HCT116 (cell line): ENCODE measurements around the gene SEMA4D. TPM values are rescaled to one million over a fixed set of nuclear protein-coding genes. Genes with fewer than 3 reads are reported as not detected.

ENCODE experiments used
- ATAC-seq: fragments of 200-7000 bp; cut with Tn5 transposase; 2 replicates; pipeline ENCODE4 v1.9.1; 2020; ENCODE audit warnings: mild to moderate bottlenecking, moderate library complexity
- BruUV-seq: library from RNA; stranded (reverse); fragments of 400-500 nt; replicated peaks from 2 replicates; lab custom pipeline; 2021; lab: Mats Ljungman, UMichigan
- CTCF ChIA-PET: fragments of 300-600 bp; sonication (Branson Sonifier 250); formaldehyde crosslinking; loops from one replicate; lab custom pipeline; 2021; ENCODE audit warnings: antibody characterized with exemption; lab: Charles Lee
- POLR2A ChIA-PET: fragments of 300-600, 350-600 bp; sonication (Branson Sonifier 250); formaldehyde crosslinking; loops from one replicate; lab custom pipeline; 2021; ENCODE audit warnings: antibody characterized with exemption; lab: Charles Lee
- RAD21 ChIA-PET, 2 experiments: fragments of 300-600 bp; sonication (Branson Sonifier 250); formaldehyde crosslinking; loops; one replicate each; lab custom pipeline; 2023; ENCODE audit warnings: low total read pairs in 2 of 2; ENCODE audit not compliant: uncharacterized antibody in 2 of 2, unreplicated experiment in 2 of 2, low non-redundant PET in 1 of 2; lab: Charles Lee
- DNase-seq: peaks from one replicate; pipeline ENCODE4 v3.0.0-alpha.2; 2010; ENCODE audit warnings: low read depth, low spot score
- H2AFZ ChIP-seq: fragments of 200-600 bp; shearing (Covaris generic), sonication (generic); 2 replicates; pipeline ENCODE4 v1.6.1; 2017; ENCODE audit warnings: low read depth, mixed run types, mixed read lengths, antibody characterized with exemption, low read length; ENCODE audit not compliant: poor library complexity, severe bottlenecking
- H3K27ac ChIP-seq: 2 replicates; pipeline ENCODE4 v1.5.1; 2012; ENCODE audit warnings: low read depth, low read length
- H3K27me3 ChIP-seq: fragments of 200-600 bp; sonication (generic); 2 replicates; pipeline ENCODE4 v1.6.1; 2016; ENCODE audit warnings: mixed run types, low read length, mixed read lengths; ENCODE audit not compliant: insufficient read depth
- H3K36me3 ChIP-seq, 2 experiments: fragments of 200-500 bp in 1 of 2; fragments of 200-600 bp in 1 of 2; sonication (Bioruptor generic) in 1 of 2; sonication (generic) in 1 of 2; 2 replicates each; pipeline versions ENCODE4 v1.5.1 to v1.6.1; 2014 to 2016; ENCODE audit warnings: low read length in 2 of 2, inconsistent platforms in 1 of 2, mixed read lengths in 1 of 2, mixed run types in 1 of 2; ENCODE audit not compliant: insufficient read depth in 2 of 2, control insufficient read depth in 1 of 2
- H3K4me1 ChIP-seq, 2 experiments: fragments of 200-600 bp in 1 of 2; sonication (generic) in 1 of 2; 2 replicates each; pipeline versions ENCODE4 v1.5.1 to v1.6.1; 2012 to 2017; ENCODE audit warnings: low read length in 2 of 2, inconsistent platforms in 1 of 2, mild to moderate bottlenecking in 1 of 2, mixed read lengths in 1 of 2, mixed run types in 1 of 2, moderate library complexity in 1 of 2; ENCODE audit not compliant: insufficient read depth in 2 of 2, control insufficient read depth in 1 of 2
- H3K4me2 ChIP-seq: fragments of 200-600 bp; sonication (generic); 2 replicates; pipeline ENCODE4 v1.6.1; 2017; ENCODE audit warnings: mixed run types, low read length, mixed read lengths
- H3K4me3 ChIP-seq, 2 experiments: fragments of 200-600 bp in 1 of 2; sonication (generic) in 1 of 2; replicated peaks in 1 of 2; 2 replicates each; pipeline ENCODE4 v1.5.1; 2011 to 2016; ENCODE audit warnings: low read length in 2 of 2, control low read depth in 1 of 2, low read depth in 1 of 2, mild to moderate bottlenecking in 1 of 2, mixed read lengths in 1 of 2, mixed run types in 1 of 2
- H3K79me2 ChIP-seq: fragments of 200-600 bp; sonication (generic); 2 replicates; pipeline ENCODE4 v1.6.1; 2017; ENCODE audit warnings: mild to moderate bottlenecking, mixed run types, low read length, moderate library complexity, mixed read lengths; ENCODE audit not compliant: insufficient read depth
- H3K9ac ChIP-seq: fragments of 200-600 bp; sonication (generic); 2 replicates; pipeline ENCODE4 v1.6.1; 2016; ENCODE audit warnings: low read length, mixed read lengths
- H3K9me2 ChIP-seq: fragments of 200-600 bp; sonication (generic), shearing (Covaris generic); 2 replicates; pipeline ENCODE4 v1.6.1; 2017; ENCODE audit warnings: mixed run types, mild to moderate bottlenecking, moderate library complexity; ENCODE audit not compliant: insufficient read depth
- H3K9me3 ChIP-seq, 2 experiments: fragments of 200-500 bp in 1 of 2; fragments of 200-600 bp in 1 of 2; sonication (Bioruptor generic) in 1 of 2; sonication (generic) in 1 of 2; 2 replicates each; pipeline ENCODE4 v1.6.1; 2014 to 2017; ENCODE audit warnings: low read length in 2 of 2, mixed read lengths in 2 of 2, inconsistent platforms in 1 of 2, low read depth in 1 of 2, mild to moderate bottlenecking in 1 of 2, mixed run types in 1 of 2, moderate library complexity in 1 of 2; ENCODE audit not compliant: control insufficient read depth in 1 of 2, insufficient read depth in 1 of 2
- H4K20me1 ChIP-seq: fragments of 200-600 bp; sonication (generic), shearing (Covaris generic); 2 replicates; pipeline ENCODE4 v1.6.1; 2017; ENCODE audit warnings: mixed run types, mild to moderate bottlenecking, moderate library complexity; ENCODE audit not compliant: insufficient read depth
- CBX3 ChIP-seq: IDR thresholded peaks from 2 replicates; pipeline ENCODE4 v1.6.1; 2012; ENCODE audit warnings: low read depth
- EGR1 ChIP-seq: IDR thresholded peaks from 2 replicates; pipeline ENCODE4 v1.6.1; 2012; ENCODE audit warnings: low read depth
- ELF1 ChIP-seq: IDR thresholded peaks from 2 replicates; pipeline ENCODE4 v1.6.1; 2012; ENCODE audit warnings: low read depth, borderline replicate concordance
- EZH2phosphoT487 ChIP-seq: fragments of 200-600 bp; IDR thresholded peaks from 2 replicates; pipeline ENCODE4 v1.6.1; 2018; ENCODE audit warnings: antibody characterized with exemption, borderline replicate concordance
- FOSL1 ChIP-seq: IDR thresholded peaks from 2 replicates; pipeline ENCODE4 v1.6.1; 2012; ENCODE audit warnings: low read depth
- JUND ChIP-seq: IDR thresholded peaks from 2 replicates; pipeline ENCODE4 v1.6.1; 2012
- RAD21 ChIP-seq: IDR thresholded peaks from 2 replicates; pipeline ENCODE4 v1.6.1; 2012; ENCODE audit warnings: low read depth, mild to moderate bottlenecking
- SRF ChIP-seq: IDR thresholded peaks from 2 replicates; pipeline ENCODE4 v1.6.1; 2012; ENCODE audit warnings: low read depth
- YY1 ChIP-seq: IDR thresholded peaks from 2 replicates; pipeline ENCODE4 v1.6.1; 2011; ENCODE audit warnings: low read length, low read depth, moderate library complexity, mild to moderate bottlenecking; ENCODE audit not compliant: insufficient replicate concordance; ENCODE audit errors: extremely low read depth
- intact Hi-C: fragments of 100-400 bp; cut with micrococcal nuclease; formaldehyde crosslinking; loops from 2 replicates; pipeline ENCODE4 v1.10.0; 2022
- total RNA-seq: library from RNA; stranded (reverse); gene quantifications from one replicate; pipeline ENCODE4 v1.2.1, GENCODE V29; 2021; ENCODE audit not compliant: unreplicated experiment
- TF ChIP-seq, protein P1 (sequence below), 3 experiments: fragments of 200-600 bp in 1 of 3; sonication (generic) in 1 of 3; IDR thresholded peaks in 2 of 3; conservative IDR thresholded peaks in 1 of 3; 2 replicates each; pipeline ENCODE4 v1.5.1; 2012 to 2017; ENCODE audit warnings: low read depth in 2 of 3, low read length in 2 of 3, antibody characterized with exemption in 1 of 3, borderline replicate concordance in 1 of 3, control low read depth in 1 of 3, mild to moderate bottlenecking in 1 of 3, mixed read lengths in 1 of 3, mixed run types in 1 of 3, moderate library complexity in 1 of 3; ENCODE audit not compliant: insufficient read depth in 1 of 3
- TF ChIP-seq, protein P2 (sequence below): IDR thresholded peaks from 2 replicates; pipeline ENCODE4 v1.6.1; 2012
- TF ChIP-seq, protein P3 (sequence below): IDR thresholded peaks from 2 replicates; pipeline ENCODE4 v1.6.1; 2012; ENCODE audit warnings: low read depth

SEMA4D gene
- total RNA-seq, 1 experiment from 2014 or later = 32.0 TPM

DNA sequence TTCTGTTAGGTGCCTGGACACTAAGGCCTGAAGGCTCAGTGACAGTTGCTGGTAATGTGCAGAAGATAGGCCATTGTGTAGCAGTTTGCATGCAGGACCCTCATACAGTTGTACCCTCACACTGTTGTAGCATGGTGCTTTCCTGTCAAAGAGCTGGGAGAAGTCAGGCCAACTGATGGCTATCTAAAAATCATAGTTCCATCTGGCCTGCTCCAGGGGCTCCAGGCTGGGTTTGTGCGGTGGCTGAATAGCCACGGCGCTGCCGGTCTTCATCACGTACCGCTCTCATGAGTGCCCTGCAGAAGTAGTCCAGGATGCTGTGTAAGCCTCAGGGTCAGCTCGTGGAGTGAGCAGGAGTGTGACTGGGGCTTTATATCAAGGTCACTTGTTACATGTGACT lies 167.4 kb downstream of the SEMA4D start:
- ChIA-PET POLR2A (no interaction called here), RAD21 (no interaction called here), CTCF (no interaction called here)
- no TSS peak for BruUV-seq
- ATAC-seq (no peak), DNase-seq (no peak)
- 0 out of 2 replicates have a peak, but pooled peaks cover 3% of the 10 kb centered on the region for H4K20me1 ChIP-seq
- H3K9me2 ChIP-seq = no peaks in the 10 kb centered on the region
- no peak overlapping the region for H2AFZ ChIP-seq
- H3K27ac ChIP-seq = no peak overlapping the region
- H3K36me3 ChIP-seq = peaks cover 29 to 38% of the 10 kb centered on the region in 2 experiments; a peak in 3 of 4 replicates
- H3K9ac ChIP-seq = no peak overlapping the region
- no peaks in the 10 kb centered on the region for H3K4me1 ChIP-seq
- H3K79me2 ChIP-seq = no peaks in the 10 kb centered on the region
- intact Hi-C loops = no loop called here
- H3K4me2 ChIP-seq = no peak overlapping the region
- no peaks in the 10 kb centered on the region for H3K9me3 ChIP-seq
- no peak overlapping the region for H3K4me3 ChIP-seq
- H3K27me3 ChIP-seq = no peaks in the 10 kb centered on the region
- TF ChIP-seq YY1 = no peak
- TF ChIP-seq FOSL1 = no peak
- TF ChIP-seq, protein P1, sequence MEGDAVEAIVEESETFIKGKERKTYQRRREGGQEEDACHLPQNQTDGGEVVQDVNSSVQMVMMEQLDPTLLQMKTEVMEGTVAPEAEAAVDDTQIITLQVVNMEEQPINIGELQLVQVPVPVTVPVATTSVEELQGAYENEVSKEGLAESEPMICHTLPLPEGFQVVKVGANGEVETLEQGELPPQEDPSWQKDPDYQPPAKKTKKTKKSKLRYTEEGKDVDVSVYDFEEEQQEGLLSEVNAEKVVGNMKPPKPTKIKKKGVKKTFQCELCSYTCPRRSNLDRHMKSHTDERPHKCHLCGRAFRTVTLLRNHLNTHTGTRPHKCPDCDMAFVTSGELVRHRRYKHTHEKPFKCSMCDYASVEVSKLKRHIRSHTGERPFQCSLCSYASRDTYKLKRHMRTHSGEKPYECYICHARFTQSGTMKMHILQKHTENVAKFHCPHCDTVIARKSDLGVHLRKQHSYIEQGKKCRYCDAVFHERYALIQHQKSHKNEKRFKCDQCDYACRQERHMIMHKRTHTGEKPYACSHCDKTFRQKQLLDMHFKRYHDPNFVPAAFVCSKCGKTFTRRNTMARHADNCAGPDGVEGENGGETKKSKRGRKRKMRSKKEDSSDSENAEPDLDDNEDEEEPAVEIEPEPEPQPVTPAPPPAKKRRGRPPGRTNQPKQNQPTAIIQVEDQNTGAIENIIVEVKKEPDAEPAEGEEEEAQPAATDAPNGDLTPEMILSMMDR (IDR thresholded peaks at IDR 0.05 in 2 of 3, conservative IDR thresholded peaks at IDR 0.05 in 1 of 3; ENCODE audit: borderline replicate concordance in 1 of 3, insufficient read depth in 1 of 3, low read depth in 2 of 3, low read length in 2 of 3) = no peak
- TF ChIP-seq CBX3 = no peak
- TF ChIP-seq JUND = no peak
- TF ChIP-seq, protein P2, sequence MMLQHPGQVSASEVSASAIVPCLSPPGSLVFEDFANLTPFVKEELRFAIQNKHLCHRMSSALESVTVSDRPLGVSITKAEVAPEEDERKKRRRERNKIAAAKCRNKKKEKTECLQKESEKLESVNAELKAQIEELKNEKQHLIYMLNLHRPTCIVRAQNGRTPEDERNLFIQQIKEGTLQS = no peak
- no peak for TF ChIP-seq EZH2phosphoT487
- no peak for TF ChIP-seq SRF
- no peak for TF ChIP-seq RAD21
- TF ChIP-seq EGR1 = no peak
- TF ChIP-seq ELF1 = no peak
- TF ChIP-seq, protein P3, sequence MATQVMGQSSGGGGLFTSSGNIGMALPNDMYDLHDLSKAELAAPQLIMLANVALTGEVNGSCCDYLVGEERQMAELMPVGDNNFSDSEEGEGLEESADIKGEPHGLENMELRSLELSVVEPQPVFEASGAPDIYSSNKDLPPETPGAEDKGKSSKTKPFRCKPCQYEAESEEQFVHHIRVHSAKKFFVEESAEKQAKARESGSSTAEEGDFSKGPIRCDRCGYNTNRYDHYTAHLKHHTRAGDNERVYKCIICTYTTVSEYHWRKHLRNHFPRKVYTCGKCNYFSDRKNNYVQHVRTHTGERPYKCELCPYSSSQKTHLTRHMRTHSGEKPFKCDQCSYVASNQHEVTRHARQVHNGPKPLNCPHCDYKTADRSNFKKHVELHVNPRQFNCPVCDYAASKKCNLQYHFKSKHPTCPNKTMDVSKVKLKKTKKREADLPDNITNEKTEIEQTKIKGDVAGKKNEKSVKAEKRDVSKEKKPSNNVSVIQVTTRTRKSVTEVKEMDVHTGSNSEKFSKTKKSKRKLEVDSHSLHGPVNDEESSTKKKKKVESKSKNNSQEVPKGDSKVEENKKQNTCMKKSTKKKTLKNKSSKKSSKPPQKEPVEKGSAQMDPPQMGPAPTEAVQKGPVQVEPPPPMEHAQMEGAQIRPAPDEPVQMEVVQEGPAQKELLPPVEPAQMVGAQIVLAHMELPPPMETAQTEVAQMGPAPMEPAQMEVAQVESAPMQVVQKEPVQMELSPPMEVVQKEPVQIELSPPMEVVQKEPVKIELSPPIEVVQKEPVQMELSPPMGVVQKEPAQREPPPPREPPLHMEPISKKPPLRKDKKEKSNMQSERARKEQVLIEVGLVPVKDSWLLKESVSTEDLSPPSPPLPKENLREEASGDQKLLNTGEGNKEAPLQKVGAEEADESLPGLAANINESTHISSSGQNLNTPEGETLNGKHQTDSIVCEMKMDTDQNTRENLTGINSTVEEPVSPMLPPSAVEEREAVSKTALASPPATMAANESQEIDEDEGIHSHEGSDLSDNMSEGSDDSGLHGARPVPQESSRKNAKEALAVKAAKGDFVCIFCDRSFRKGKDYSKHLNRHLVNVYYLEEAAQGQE = no peak
